HG02981 (cell line): ENCODE measurements around the gene BEND2.
"Not testable (repeated sequence)": the region's sequence is repeated elsewhere in the genome, so short reads cannot be mapped to it uniquely, and the experiment has no call there.

ENCODE experiments used
- ATAC-seq: cut with Tn5 transposase; IDR thresholded peaks from one replicate; pipeline ENCODE4 v1.9.1; 2021; ENCODE audit warnings: mild to moderate bottlenecking, moderate library complexity; ENCODE audit not compliant: unreplicated experiment

The BEND2 gene

DNA sequence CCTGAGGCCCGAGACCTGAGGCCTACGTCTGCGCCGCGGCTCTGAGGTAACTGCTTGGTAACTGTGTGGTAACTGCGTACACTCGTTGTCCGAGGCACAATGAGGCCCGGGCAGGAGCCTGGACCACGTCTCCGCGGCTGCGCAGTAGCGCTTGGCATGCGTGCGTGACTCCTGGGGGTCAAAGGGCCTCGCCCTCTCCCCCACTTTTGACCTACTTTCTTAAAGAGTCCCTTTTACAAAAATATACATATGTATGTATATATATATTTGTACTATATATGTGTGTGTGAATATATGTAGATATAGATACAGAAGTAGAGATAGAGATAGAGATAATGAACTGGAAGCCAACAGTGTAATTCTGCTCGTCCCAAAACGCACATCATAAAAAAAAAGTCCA lies at the start of gene BEND2:
TSS of gene BEND2 (minus strand) at position 101 of the 400 bp plus-strand sequence. CDS start 136 bp downstream, outside the sequence.
- no peak for ATAC-seq

DNA sequence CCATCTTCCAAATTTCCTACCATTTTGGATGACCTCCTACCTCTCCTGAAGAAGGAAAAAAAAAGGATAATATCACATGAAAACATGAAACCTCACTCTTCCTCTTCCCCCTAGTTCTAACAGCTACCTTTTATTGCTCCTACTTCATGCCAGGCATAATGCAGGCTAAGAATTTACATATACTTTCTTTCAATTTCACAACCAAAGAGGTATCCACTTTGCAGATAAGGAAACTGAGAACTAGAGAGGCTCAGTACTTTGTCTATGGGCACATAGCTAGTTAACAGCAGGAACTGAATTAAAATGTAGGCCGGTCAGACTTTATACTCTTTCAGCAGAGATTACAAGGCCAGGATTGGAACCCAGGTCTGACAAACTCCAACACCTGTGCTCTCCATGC lies 34.4 kb upstream of the BEND2 start:
- no peak for ATAC-seq

DNA sequence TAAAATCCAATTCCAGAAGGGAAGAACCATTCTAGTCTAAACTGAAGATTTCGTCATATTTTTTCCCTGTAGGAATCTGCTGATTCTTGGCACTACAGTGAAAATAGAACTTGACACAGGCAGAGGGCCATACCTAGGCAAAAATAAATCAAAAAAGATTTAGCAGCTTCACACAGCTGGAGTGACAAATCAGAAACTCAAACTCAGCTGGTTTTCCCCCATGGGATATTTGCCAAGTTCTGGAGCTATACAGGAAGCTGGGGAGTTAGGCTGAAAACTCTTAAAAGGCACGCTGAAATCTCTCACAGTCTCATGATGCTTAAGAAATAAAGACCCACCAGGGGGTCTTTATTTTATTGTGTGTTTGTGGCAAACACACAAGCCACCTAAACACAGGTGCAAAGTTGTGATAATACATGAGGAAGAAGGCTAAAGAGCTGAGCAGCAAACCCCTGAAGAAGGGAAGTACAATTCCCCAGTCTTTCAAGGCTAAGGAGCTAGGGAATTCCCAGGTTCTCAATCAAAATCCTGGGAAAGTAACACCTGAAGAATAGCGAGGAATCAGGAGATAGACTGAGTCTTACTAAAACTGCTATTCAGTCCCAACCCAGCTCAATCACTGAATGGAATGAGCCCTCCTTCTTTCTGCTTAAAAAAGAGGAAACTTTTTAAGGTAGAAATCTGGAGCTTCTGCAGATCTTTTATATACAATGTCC lies 32.1 kb upstream of the BEND2 start:
- ATAC-seq, result no peak

DNA sequence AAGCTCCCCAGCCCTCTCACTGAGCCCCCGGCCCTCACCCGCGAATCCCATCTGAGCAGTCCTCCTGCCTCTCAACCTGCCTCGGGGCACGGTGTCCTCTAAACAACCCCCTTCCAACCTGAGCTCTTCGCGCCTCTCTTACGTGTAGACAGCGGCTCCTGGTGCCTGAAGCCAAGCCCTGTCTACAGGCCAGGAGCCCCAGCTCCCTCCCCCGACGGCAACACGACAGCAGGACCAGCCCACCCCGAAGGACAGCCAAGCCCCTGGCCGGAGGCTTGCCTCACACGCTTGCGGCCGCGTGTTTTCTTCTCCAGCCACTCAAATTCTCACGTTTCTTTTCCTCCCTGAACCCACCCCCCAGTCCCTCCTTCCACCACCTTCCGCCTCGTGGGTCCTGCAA lies 9.0 kb upstream of the BEND2 start:
- ATAC-seq, result not testable (repeated sequence)

DNA sequence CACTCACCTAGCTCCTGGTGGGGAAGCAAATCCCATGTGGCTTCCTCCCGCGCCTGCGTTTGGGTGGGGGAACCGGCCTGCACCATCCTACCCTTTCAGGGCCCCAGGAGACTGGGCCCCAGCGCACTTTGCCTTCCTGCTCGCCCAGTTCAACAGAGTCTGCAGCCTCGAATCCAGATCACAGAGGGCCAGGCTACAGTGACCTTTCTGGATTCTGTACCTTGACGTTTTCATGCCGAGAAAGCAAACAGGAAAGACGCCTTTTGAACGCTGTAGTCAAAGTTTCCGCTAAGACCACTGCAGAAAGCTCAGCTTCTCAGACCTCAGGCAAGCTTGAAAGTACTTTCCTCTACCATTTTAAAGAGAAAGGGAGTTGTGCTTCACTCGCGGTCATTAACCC lies 7.4 kb upstream of the BEND2 start:
- ATAC-seq, result no peak

DNA sequence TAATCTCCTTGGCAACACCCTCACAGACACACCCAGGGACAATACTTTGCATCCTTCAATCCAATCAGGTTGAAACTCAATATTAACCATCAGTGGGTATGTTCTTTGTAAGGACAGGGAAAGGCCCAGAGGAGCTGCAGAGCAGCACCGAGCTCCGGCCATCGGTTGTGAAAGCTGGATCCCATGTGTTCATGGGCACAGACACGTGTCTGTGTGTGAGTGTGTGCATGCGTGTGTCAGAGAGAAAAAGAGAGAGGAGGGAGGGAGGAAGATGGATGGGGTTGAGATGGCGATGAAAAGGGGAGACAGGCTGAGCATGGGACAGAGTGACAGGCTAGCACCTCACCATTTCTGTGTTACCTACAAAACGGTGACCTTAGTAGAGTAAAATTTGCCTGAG lies 6.8 kb upstream of the BEND2 start:
- no peak for ATAC-seq

DNA sequence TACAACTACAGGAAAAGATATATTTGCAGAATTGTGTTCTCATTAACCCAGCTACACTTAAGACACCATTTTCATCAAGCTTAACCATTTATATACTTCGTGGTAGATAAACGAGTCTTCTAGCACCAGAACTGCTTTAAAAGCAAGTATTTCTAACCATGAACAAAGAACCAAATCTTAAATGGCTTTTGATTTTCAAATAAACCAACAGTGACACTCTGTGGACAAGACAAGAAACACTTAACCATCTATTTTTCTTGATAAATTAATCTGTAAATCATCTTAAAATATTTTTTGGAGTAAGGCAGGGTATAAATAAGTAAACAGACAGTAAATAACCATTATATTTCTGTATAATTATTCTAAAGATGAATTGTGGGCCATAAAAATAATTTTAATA lies 10.2 kb downstream of the BEND2 start:
- ATAC-seq, result no peak

DNA sequence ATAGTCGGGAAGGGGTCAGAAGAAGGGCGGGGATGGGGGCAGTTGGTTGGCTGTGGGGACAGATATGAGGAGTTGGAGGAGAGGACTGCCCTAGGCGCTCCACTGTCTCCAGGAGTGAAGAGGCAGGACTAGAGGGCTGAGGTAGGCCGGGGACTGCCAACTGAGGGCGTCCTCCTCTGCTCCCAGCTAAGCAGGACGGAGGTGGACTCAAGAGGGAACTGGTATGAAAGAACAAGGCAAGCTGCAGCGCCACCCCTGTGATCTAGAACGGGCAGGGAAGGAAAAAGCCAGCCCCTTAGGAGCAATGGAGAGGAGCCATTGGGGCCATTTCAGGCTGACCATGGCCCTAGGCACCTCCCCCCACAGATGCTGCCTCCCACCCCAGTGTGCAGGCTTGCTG lies 14.0 kb downstream of the BEND2 start:
- no peak for ATAC-seq

DNA sequence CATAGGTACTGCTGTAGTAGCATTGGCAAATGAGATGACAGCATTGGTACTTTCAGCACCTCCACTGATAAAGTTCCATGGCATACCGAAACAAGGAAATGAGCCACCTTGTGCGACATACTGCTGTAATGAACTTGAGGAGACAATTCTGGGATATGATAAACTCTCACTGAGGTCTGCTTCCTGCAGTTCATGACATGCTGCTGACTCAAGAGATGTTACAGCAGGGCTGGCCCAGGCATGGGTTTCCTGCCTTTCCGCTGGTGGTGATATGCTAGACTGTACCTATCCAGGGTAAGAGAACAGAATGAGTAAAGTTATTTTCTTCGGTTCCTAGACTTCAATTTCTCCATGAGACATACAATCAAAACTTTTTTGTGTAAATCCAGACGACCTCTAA lies 17.1 kb downstream of the BEND2 start:
- ATAC-seq, result no peak

DNA sequence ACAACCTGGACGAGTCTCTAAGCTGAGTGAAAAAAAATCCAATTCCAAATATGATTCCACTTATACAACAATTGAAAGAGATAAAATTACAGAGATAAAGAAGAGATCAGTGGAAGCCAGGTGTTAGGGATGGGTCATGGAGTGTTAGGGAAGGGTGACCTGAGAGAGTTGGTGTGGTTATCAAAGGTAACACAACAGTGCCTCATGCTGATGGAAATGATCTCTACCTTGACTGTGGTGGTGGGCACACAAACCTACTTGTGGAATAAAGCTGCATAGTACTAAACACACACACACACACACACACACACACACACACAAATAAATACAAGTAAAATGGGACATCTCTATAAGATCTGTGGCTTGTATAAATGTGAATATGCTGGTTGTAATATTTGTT lies 26.0 kb downstream of the BEND2 start:
- ATAC-seq, result no peak

DNA sequence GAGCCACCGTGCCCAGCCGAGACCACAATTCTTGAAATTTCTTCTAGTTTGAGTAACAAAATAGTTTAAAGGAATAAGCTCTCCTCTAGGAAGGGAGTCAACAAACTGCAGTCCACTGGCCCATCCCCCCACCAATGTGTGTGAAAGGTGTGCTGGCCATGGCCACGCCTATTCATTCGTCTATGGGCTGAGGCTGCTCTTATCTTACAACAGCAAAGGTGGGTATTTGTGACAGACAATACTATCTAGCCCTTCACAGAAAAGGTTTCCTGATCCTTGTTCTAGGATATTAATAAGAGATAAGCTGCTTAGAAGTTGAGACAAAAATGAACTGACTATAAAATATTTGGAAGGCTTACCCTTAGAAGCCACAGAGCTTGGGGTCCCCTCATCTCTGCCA lies 41.2 kb downstream of the BEND2 start:
- no peak for ATAC-seq

DNA sequence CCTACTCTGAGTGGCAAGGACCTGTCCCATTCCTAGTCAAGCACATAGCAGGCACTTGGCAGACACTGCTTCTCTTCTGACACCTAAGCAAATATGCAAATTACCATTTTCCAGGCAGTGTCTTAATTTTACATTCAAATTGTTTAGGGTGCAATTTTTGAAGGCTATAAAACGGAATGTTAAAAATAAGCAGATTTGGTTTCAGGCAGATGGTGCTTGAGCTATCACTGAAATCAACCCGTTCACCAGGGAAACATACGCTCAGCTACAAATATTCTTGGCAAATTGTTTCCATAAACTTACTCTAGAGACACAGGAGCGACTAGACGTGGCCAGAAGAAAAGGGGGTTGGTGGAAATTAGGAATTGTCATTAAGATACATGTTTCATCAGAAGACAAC lies 45.7 kb downstream of the BEND2 start:
- no peak for ATAC-seq

DNA sequence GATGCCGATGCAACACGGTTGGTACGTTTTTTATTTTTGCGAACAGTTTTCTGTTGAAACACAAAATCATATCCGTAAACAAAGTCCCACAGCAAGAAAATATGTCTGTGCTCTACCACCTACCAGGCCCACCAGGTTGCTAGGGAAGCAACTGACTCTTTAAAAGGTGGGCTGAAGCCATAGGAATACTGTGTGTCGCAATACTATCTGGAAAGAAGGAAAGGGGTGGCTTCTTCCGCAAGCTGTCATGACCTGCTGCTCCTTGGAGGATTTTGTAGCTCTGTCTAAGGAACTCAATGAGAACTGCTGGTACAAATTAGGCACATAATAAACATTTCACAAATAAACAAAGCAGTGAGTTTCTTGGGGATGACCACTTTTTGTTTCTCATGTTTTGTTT lies 46.5 kb downstream of the BEND2 start:
- ATAC-seq, result no peak

DNA sequence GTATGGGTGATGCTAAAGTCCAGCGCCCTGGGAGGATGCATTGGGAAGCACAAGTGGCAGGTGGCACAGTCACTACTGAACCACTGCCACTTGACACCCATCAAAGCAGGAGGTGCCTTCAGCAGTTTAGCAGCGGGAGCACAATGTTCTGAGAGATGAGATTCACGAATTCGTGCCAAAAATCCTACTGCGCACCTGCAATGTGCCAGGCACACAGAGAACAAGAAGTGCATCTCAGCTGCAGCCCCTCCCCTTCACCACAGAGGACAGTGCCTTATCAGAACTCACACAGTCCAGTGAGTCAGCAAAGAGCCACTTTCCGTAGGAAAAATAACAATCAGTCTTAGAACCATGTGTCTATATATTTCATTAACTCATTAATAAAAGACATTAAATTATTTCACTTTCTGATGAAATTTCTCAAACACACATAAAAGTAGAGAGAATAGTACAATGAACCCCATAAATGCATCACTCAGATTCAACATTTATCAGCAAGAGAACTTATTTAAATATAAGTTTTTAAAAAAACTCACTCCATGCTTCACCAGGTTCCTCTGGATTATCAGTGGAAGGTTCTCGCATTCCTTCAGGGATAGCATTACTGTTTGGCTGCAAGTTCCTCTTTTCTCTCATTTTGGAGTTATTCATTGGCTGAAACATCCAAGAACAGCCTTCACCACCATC lies 47.0 kb downstream of the BEND2 start:
- ATAC-seq, result no peak

DNA sequence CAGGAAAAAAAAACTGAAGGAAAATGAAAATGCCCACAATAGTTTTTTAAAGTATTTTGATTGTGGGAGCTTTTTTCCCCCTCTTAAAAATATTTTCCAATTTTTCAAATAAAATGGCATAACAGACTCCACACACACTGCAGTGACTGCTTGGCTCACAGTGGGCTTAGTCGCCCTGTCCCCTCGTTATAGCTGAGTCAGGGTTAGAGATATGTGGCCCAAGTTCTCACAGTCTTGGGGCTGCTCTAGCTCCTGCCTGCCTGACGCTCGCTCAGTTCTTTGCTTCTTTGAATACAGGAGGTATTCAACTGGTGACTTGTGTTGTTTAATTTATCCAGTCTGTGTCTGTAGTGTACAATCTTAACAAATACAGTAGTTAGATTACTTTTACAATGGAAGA lies 47.7 kb downstream of the BEND2 start:
- no peak for ATAC-seq

DNA sequence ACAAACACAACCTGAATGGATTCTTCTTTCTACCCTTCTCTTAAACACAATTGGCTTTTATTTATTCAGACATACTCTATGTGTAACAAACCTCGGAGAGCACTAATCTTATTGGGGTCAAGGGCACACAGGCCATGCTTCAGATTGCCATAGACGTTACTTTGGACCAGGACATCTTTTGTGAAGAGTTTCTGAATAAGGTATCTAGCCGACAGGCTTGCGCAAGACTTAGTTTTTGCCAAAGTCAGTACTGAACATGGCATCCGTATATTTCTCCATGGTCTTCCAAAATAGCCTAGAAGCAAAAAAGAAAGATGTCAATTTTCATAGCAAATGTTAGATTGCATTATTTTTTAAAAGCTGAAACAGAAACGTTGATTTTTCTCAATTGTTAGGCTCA lies 49.8 kb downstream of the BEND2 start:
- no peak for ATAC-seq

DNA sequence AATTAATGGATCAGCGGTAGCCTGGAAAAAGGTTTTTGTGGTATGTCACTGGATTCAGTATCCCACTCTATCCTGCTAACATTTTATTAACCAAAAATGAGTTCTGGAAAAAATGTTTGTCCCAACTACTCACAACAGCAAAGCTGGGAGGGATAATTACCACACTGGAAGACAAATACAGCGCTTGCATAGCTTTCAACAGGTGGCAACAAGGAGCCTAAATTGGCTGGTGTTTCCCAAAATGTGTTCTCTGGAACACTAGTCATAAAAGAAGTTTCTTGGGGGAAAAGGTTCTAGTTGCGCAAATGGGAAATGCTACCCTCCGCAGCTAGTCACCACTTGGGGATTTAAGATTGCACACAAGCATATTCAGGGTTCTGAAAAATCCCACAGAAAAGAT lies 54.6 kb downstream of the BEND2 start:
- no peak for ATAC-seq

DNA sequence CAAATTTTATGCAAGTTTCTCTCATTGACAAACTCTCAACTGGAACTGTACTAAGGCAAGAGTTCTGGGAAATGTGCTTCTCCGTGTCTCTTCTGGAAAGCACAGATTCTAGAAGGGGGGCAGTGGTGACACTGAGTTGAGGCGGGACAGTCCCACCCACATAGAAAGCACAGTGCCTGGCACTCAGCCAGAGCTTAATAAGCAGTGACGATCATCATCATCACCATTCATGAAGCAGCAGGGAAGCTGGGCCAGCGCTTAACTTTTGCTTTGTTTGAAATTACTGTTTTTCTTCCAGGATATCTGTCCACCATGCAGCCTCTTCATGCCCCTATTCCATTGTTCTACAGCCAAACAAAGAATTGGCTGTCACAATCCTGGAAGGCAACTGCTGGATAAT lies 60.3 kb downstream of the BEND2 start:
- no peak for ATAC-seq

DNA sequence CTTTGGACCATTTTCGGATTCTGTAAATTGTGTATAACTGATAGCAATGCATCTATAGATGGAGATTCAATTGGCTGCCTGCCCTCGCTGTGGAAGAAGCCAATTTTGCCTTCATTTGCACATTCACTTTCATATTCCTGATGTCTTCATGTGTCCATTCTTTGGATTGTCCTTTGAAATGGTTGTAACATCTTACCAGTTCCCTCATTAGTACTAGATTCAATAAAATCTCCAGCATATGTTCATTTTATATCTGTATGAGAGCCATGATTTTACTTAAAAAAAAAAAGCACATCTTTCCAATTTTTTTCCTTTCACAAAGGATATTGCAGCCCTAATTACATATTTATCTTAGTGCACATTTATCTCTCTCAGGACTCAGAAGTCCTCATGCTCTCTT lies 61.7 kb downstream of the BEND2 start:
- no peak for ATAC-seq

DNA sequence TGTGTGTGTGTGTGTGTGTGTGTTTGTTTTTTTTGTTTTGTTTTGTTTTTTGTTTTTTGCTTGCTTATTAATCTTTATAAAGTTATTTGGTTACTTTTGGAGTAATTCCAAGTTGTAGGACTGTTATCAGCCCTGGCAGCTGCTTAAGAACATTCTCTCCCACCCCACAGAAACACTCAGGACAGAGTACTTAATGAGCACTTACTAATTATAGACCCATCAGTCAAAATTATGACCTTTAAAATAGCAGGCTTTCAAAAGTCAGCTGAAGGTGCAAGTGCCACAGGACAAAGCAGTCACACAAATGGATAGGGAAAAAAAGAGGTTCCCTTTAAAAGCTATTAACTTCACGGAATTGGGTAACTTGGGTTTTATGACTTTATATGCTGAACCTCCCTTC lies 69.0 kb downstream of the BEND2 start:
- ATAC-seq, result no peak

DNA sequence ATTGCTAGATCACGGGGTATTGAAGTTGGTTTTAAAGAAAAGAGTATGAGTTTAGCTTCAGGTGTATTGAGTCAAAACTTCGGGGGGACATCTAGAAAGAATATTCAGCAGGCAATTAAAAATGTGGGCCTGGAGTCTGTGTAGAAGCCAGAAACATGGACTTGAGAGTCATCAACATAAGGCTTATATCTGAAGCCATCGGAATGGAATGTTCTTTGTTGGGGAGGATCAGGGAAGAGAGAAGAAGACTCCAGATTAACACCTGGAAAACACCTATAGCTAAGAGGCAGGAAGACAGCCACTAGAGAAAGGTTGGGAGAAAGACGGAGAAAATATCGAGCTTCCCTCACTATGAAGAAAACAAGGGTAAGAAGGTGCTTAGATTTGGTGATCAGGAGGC lies 69.5 kb downstream of the BEND2 start:
- ATAC-seq, result no peak

DNA sequence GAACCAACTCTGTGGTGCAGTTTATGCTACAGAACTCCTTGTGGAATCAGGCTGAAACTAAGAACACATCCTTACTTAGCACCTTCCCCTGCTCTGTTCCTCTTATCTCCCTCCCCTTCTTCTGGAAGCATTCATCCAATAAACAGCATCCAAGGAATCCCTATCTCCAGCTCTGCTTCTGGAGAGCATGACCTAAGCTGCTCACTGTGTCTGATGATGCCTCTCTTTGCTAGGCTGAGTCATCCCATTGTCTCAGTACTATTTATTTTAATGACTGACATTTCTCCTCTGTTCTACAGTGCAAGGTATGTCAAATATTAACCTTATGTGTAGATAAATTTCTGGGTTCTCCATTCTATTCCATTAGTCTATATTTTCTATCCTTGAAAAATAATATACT lies 71.2 kb downstream of the BEND2 start:
- no peak for ATAC-seq

DNA sequence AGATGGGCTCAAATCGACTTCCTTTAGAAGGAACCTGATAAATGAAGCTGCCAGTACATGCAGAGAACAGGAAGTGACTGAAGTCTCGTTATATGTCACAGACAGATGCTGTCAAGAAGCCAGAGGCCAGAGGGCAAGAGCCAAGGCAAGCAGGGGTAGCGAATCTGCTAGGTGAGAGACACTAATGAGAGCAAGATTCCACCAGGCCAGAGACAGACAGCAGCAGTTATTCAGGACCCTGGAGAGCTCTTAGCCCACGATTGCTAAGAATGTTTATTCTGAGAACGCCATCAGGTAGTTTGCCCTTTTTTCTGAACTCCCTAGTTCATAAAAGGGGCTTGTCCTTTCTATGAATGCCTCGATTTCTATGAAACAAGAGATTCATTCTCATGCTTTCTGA lies 73.7 kb downstream of the BEND2 start:
- ATAC-seq, result no peak
